Hair follicle dermal papilla cell (primary cell): ENCODE results near the gene RAB31. TPM values are rescaled to one million over a fixed set of nuclear protein-coding genes. Genes with fewer than 3 reads are reported as not detected.

Source experiments
- small RNA-seq: library from RNA; depleted of rRNA; stranded (forward); fragments of <200 nt; gene quantifications from one replicate; pipeline ENCODE3, GENCODE V24; 2012
- total RNA-seq: library from RNA; depleted of rRNA; stranded (reverse); fragments of >200 nt; gene quantifications from 2 replicates; pipeline ENCODE4 v1.2.3, GENCODE V29; 2012

RAB31 gene
- total RNA-seq = 44.4 and 53.4 TPM in 2 replicates

DNA sequence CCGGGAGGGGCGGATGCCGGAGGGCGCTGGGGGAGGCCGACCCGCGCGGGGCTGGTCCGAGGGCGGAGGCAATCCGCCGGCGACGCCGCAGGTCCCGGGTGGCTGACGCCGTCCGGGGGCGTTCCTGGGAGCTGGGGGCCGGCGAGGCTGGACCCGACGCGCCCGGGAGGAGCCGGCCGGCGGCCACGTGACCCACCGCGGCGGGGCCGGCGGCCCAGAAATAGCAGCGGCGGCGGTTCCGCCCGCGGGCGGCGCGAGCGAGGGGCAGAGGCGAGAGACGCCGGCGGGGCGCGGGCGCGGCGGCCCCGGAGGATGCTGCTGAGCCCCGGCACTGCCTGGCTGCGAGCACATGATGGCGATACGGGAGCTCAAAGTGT is at the start of gene RAB31:
Gene RAB31 (plus strand): TSS at position 245 of the 377 bp plus-strand sequence. CDS start 105 bp downstream, at position 350.

DNA sequence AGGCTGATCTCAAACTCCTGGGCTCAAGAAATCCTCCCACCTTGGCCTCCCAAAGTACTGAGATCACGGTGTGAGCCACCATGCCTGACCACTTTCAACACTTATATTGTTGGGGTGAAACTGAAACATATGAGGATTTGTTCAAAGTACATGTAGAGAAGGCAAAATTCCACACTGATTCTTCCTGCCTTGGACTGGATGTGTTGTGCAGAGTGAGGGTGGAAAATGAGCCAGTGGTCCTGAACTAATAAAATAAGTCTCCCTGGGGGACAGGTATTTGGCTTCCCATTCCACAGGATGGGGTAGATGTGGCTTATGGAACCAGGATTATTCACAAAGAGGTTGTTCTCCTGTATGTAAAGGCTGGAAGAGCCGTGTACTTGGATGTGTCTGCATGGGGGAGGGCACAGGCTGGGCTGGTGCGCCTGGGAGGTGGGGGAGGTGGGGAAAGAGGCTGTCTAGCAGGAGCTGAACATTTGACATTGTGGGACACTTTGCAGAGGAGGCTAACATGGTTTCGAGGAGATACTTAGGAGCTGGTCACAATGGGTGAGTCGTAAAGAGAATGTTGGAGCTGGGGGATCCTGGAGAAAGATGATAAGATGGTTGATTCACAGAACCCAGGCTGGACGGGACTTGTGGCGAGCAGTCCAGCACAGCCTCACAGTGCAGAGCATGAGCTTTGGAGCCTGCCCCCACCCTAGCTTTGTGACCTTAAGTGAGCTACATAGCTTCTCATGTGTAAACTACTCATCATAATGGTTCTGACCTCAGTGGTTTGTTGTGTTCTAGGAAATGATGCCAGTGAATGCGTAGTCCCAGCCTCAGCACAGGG is 177.3 kb downstream of the RAB31 start, which contains the start of gene TXNDC2:
Gene TXNDC2 (plus strand): TSS at position 804 of the 835 bp plus-strand sequence. CDS start 708 bp downstream, outside the sequence.

Small RNA genes lying within 50 kb of the gene (small RNA-seq; reads per million reads assigned to genes)
- gene RN7SL862P (not detected), gene RNA5SP449 (not detected)

Other genes with a start within 250 kb of the RAB31 start
- 112 and 113 TPM in 2 replicates for gene RALBP1, start 232.8 kb upstream of the RAB31 start, total RNA-seq
- 136 and 161 TPM in 2 replicates for gene PPP4R1, start 93.7 kb upstream of the RAB31 start, total RNA-seq
- under 0.01 and 0.12 TPM in 2 replicates for gene TXNDC2, start 177.7 kb downstream of the RAB31 start, total RNA-seq
- gene VAPA, start 205.7 kb downstream of the RAB31 start, total RNA-seq = 243 and 260 TPM in 2 replicates